SH-SY5Y (cell line): Measurements from ENCODE around the gene COL15A1.

ENCODE experiments used
- GATA2 ChIP-seq: IDR thresholded peaks from 2 replicates; pipeline ENCODE4 v1.6.1; 2011; ENCODE audit warnings: mild to moderate bottlenecking, low read depth, low read length
- GATA3 ChIP-seq: IDR thresholded peaks from 2 replicates; pipeline ENCODE4 v1.6.1; 2011; ENCODE audit warnings: low read depth, mild to moderate bottlenecking, low read length, moderate library complexity

DNA sequence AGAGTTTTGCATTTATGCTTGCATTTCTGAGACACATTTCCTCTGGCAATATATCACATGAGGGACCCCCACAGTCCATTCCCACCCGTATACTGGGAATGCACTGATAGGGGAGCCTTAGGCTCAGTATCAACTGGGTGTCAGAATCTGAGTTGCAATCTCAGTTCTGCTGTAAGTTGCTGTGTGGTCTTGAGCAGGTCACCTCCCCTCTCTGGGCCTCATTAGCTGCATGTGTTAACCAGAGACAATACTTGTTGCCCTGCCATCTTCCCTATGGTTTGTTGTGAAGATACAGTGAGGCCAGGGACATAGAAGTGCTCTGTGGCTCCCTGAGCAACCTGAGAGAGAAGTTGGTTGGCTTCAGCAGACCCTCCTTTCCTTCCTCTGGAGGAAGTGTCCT is 105.5 kb downstream of the COL15A1 start:
- TF ChIP-seq GATA2: no peak
- TF ChIP-seq GATA3: no peak
